Thyroid gland (tissue), 4 donors: ENCODE measurements around the gene CATSPERZ. TPM values are rescaled to one million over a fixed set of nuclear protein-coding genes. Genes with fewer than 3 reads are reported as not detected.
A peak's percentile ranks its signal among the peaks of the same experiment; 100 is the strongest.

Source experiments
- DNase-seq, 2 donors: peaks; one replicate each; pipeline ENCODE4 v3.0.0-alpha.2; 2019
- H3K27ac ChIP-seq, 3 donors: fragments of 200-600 bp; sonication (generic); 1 replicate in 2 of 3; 2 replicates in 1 of 3; pipeline ENCODE4 v1.5.1; 2016 to 2019; ENCODE audit warnings: mild to moderate bottlenecking in 1 of 3, moderate library complexity in 1 of 3
- H3K27me3 ChIP-seq: fragments of 200-600 bp; sonication (generic); one replicate; pipeline ENCODE4 v1.5.1; 2019
- H3K36me3 ChIP-seq, 2 donors: fragments of 200-600 bp; sonication (generic); one replicate each; pipeline ENCODE4 v1.5.1; 2016 to 2019
- H3K4me1 ChIP-seq, 2 donors: fragments of 200-600 bp; sonication (generic); one replicate each; pipeline ENCODE4 v1.5.1; 2017 to 2019
- H3K4me3 ChIP-seq, 3 donors: fragments of 200-600 bp; sonication (generic); replicated peaks in 1 of 3; 1 replicate in 2 of 3; 2 replicates in 1 of 3; pipeline ENCODE4 v1.5.1; 2016; ENCODE audit warnings: mild to moderate bottlenecking in 1 of 3
- H3K9me3 ChIP-seq: fragments of 200-600 bp; sonication (generic); one replicate; pipeline ENCODE4 v1.5.1; 2017
- CTCF ChIP-seq, 6 experiments: fragments of 200-600 bp in 3 of 6; fragments of 450-650 bp in 3 of 6; sonication (generic) in 3 of 6; IDR thresholded peaks; one replicate each; pipeline ENCODE4 v1.5.1; 2016 to 2019; ENCODE audit warnings: antibody characterized with exemption in 6 of 6, mild to moderate bottlenecking in 2 of 6, inconsistent platforms in 1 of 6, moderate library complexity in 1 of 6
- POLR2A ChIP-seq, 2 donors: fragments of 450-650 bp; IDR thresholded peaks; one replicate each; pipeline ENCODE4 v1.6.1; 2017; ENCODE audit warnings: antibody characterized with exemption in 2 of 2, mild to moderate bottlenecking in 2 of 2, moderate library complexity in 1 of 2
- WGBS, 2 donors: methylation state at CpG; one replicate each; pipeline ENCODE4 v1.1.5; 2017; 5-methylcytosine and 5-hydroxymethylcytosine counted together
- intact Hi-C: fragments of 100-400 bp; cut with DNase I; formaldehyde crosslinking; loops from one replicate; pipeline ENCODE4 v1.15.1; 2023
- total RNA-seq, 4 donors: library from RNA; depleted of rRNA; stranded (reverse); fragments of >200 nt; gene quantifications; one replicate each; pipeline ENCODE4 v1.2.3, GENCODE V29; 2016

CATSPERZ gene
- total RNA-seq, 4 donors from 2014 or later, result 1.0 to 3.1 TPM; not detected in 2

GRCh38 chr11:64278576-64279190 is 21.5 kb upstream of the CATSPERZ start:
- peaks cover 7 to 11% of the 10 kb centered on the region in 2 donors for H3K36me3 ChIP-seq
- 85 to 86% methylated on average over 8 of the region's 8 CpGs for WGBS, 2 donors
- H3K27ac ChIP-seq, result no peak overlapping the region

GRCh38 chr11:64281957-64282770 is 18.0 kb upstream of the CATSPERZ start:
- TF ChIP-seq POLR2A (IDR thresholded peaks at IDR 0.05) (no peak), CTCF (IDR thresholded peaks at IDR 0.05) (no peak)
- Histone ChIP-seq H3K4me3 (no peak overlapping the region), H3K27me3 (no peaks in the 10 kb centered on the region), H3K27ac (no peak overlapping the region), H3K36me3 (peaks cover 3 to 7% of the 10 kb centered on the region in 2 donors), H3K9me3 (no peaks in the 10 kb centered on the region), H3K4me1 (peaks cover 9 to 23% of the 10 kb centered on the region in 2 donors)
- WGBS, 2 donors, result 97% methylated on average over 22 of the region's 22 CpGs
- DNase-seq, result no peak
- intact Hi-C loops, result no loop called here

More at GRCh38 chr11:64278576-64279190, 21.5 kb upstream of the CATSPERZ start:
- DNase-seq, result no peak
- intact Hi-C loops, result no loop called here
- no peak for TF ChIP-seq POLR2A (IDR thresholded peaks at IDR 0.05)
- no peak for TF ChIP-seq CTCF (IDR thresholded peaks at IDR 0.05)
- no peak overlapping the region for H3K4me3 ChIP-seq
- peaks cover 3 to 9% of the 10 kb centered on the region in 2 donors for H3K4me1 ChIP-seq
- H3K27me3 ChIP-seq, result no peaks in the 10 kb centered on the region
- H3K9me3 ChIP-seq, result no peaks in the 10 kb centered on the region

- WGBS, 2 donors, result 94% methylated on average over 3 of the region's 3 CpGs
- Histone ChIP-seq H3K4me3 (no peak overlapping the region), H3K27ac (no peak overlapping the region), H3K4me1 (peaks cover 9 to 23% of the 10 kb centered on the region in 2 donors), H3K27me3 (no peaks in the 10 kb centered on the region), H3K9me3 (no peaks in the 10 kb centered on the region), H3K36me3 (peaks cover 0 to 7% of the 10 kb centered on the region in 2 donors)
- TF ChIP-seq POLR2A (IDR thresholded peaks at IDR 0.05) (no peak), CTCF (IDR thresholded peaks at IDR 0.05) (no peak)
- no peak for DNase-seq
- intact Hi-C loops, result no loop called here
These were observed 17.1 kb upstream of the CATSPERZ start for GRCh38 chr11:64283092-64283491.

GRCh38 chr11:64284048-64284961 is 15.9 kb upstream of the CATSPERZ start, which contains the start of gene BAD:
BAD (minus strand) TSS chr11:64284665; CDS start chr11:64284368, 297 bp downstream.
- Histone ChIP-seq H3K27me3 (no peaks in the 10 kb centered on the region), H3K36me3 (no peaks in the 10 kb centered on the region), H3K4me3 (peak within 1 kb of the TSS; percentile 81 to 91 (median 88)), H3K9me3 (no peaks in the 10 kb centered on the region), H3K4me1 (peaks cover 9 to 23% of the 10 kb centered on the region in 2 donors), H3K27ac (peak within 1 kb of the TSS; percentile 83 to 91 (median 90))
- DNase-seq, result peak; percentile 95 to 96
- WGBS, 2 donors, result 4 to 34% methylated on average over 2 to 24 of the region's 44 CpGs
- no peak for TF ChIP-seq CTCF (IDR thresholded peaks at IDR 0.05)
- peak in 1 of 2 donors; percentile 79 for TF ChIP-seq POLR2A (IDR thresholded peaks at IDR 0.05)
- intact Hi-C loops, result no loop called here
